GM18498 (cell line): ENCODE measurements around the gene WFDC10A.
"Not testable (repeated sequence)": the region's sequence is repeated elsewhere in the genome, so short reads cannot be mapped to it uniquely, and the experiment has no call there.

Source experiments
- ATAC-seq: cut with Tn5 transposase; IDR thresholded peaks from one replicate; pipeline ENCODE4 v1.9.1; 2021; ENCODE audit warnings: mild to moderate bottlenecking, moderate library complexity; ENCODE audit not compliant: unreplicated experiment

The WFDC10A gene

GRCh38 chr20:45629496-45630100 lies at the start of gene WFDC10A:
TSS of gene WFDC10A (plus strand) at chr20:45629739. CDS start at chr20:45629814, 75 bp downstream.
- ATAC-seq = no peak

- no peak for ATAC-seq
Measured at GRCh38 chr20:45581702-45582101, 47.8 kb upstream of the WFDC10A start.

- no peak for ATAC-seq
Measured at GRCh38 chr20:45583502-45583901, 46.0 kb upstream of the WFDC10A start.

GRCh38 chr20:45584294-45584693 lies 45.2 kb upstream of the WFDC10A start:
- not testable (repeated sequence) for ATAC-seq

- ATAC-seq = not testable (repeated sequence)
Measured at GRCh38 chr20:45585986-45586385, 43.6 kb upstream of the WFDC10A start.

- no peak for ATAC-seq
Measured at GRCh38 chr20:45588800-45589199, 40.7 kb upstream of the WFDC10A start.

- ATAC-seq = no peak
Measured at GRCh38 chr20:45589725-45590124, 39.8 kb upstream of the WFDC10A start.

- ATAC-seq = no peak
Measured at GRCh38 chr20:45592574-45593189, 36.9 kb upstream of the WFDC10A start.

GRCh38 chr20:45593498-45593897 lies 36.0 kb upstream of the WFDC10A start:
- ATAC-seq = no peak

GRCh38 chr20:45595235-45595634 lies 34.3 kb upstream of the WFDC10A start:
- no peak for ATAC-seq

- ATAC-seq = no peak
Measured at GRCh38 chr20:45607810-45608209, 21.7 kb upstream of the WFDC10A start.

- ATAC-seq = no peak
Measured at GRCh38 chr20:45611054-45611453, 18.5 kb upstream of the WFDC10A start.

- no peak for ATAC-seq
Measured at GRCh38 chr20:45612314-45612713, 17.2 kb upstream of the WFDC10A start.

GRCh38 chr20:45617591-45617990 lies 11.9 kb upstream of the WFDC10A start:
- ATAC-seq = no peak

GRCh38 chr20:45621593-45621992 lies 7.9 kb upstream of the WFDC10A start:
- ATAC-seq = no peak

GRCh38 chr20:45626540-45626939 lies 3.0 kb upstream of the WFDC10A start:
- ATAC-seq = no peak

- ATAC-seq = no peak
Measured at GRCh38 chr20:45630371-45630770, 832 bp downstream of the WFDC10A start.

- ATAC-seq = no peak
Measured at GRCh38 chr20:45631184-45631583, 1.6 kb downstream of the WFDC10A start, which contains the start of gene WFDC9. TSS of gene WFDC9 (minus strand) at chr20:45631284. CDS start at chr20:45610181, 21,103 bp downstream.

GRCh38 chr20:45636513-45636912 lies 7.0 kb downstream of the WFDC10A start:
- no peak for ATAC-seq

GRCh38 chr20:45639687-45640086 lies 10.1 kb downstream of the WFDC10A start:
- no peak for ATAC-seq

GRCh38 chr20:45641076-45641475 lies 11.5 kb downstream of the WFDC10A start:
- not testable (repeated sequence) for ATAC-seq

- ATAC-seq = not testable (repeated sequence)
Measured at GRCh38 chr20:45645869-45646268, 16.3 kb downstream of the WFDC10A start.

- ATAC-seq = no peak
Measured at GRCh38 chr20:45646875-45647274, 17.3 kb downstream of the WFDC10A start.
